Activated CD4-positive, alpha-beta T cell treated with anti-CD3 and anti-CD28 coated beads, Interleukin-2, Interleukin-6, amounts not matched to agents 100 ng/mL and 50 ng/mL, durations not matched to agents 16 hours and 8 hours (primary cell): ENCODE measurements around the gene DMKN.
A peak's percentile ranks its signal among the peaks of the same experiment; 100 is the strongest.

Experiments
- DNase-seq: peaks from one replicate; pipeline ENCODE4 v3.0.0-alpha.2; 2020

DMKN gene

DNA sequence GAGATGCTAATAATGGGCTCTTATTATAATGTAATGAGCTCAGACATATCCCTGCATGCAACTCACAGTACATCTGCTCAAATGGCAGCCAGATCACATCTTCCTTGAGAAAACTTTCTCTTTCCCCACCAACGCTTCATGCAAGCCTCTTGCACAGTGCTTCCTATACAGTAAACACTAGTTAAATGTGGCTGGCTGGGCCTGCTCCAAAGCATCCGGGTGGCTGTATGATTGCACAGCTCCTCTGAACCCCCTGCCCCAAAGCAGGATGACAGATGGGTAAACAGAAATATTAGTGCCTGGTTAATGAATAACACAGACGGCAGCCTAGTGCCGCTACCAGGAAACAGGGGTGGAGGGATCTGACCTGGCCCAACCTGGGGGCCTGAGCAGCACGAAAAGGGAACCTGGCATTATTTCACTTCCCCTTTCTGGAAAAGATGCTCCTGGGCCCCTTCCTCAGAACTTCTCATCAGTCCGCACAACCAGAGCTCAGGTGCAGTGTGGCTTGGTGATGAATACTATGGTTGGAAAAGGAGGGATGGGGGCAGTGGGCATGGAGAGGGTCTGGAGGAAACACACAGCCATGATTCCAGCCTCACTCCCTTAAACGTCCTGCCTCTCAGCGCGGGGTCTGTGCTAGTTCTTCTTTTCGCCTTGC is 54.6 kb downstream of the DMKN start:
- DNase-seq = no peak

DNA sequence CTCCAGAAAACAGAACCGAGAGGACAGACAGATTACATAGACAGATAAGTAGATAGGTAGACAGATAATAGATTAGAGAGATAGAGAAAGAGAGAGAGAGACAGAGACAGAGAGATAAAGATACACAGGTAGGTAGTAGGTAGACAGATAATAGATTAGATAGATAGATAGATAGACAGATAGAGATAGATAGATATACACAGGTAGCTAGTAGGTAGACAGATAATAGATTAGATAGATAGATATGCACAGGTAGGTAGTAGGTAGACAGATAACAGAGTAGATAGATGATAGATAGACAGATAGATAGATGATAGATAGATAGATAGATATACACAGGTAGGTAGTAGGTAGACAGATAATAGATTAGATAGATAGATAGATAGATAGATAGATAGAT is 55.3 kb downstream of the DMKN start:
- DNase-seq = no peak

DNA sequence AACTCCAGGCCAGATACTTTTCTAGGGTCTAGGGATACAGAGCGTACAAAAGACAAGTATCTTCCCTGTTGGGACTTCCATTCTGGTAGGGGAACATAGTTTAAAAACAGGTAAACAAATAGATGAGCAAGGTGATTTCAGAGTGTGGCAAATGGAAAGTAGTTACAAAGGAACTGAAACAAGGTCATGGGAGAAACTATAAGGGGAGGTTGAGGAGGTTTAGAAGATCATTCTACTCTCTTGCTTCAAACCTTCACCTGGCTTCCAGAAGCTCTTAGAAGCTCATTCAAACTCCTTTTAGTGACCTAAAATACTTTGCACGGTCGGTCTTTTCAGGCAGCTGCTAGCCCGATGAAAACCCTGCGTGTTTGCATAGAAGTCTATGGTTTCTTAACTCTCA is 56.3 kb downstream of the DMKN start:
- DNase-seq = no peak

DNA sequence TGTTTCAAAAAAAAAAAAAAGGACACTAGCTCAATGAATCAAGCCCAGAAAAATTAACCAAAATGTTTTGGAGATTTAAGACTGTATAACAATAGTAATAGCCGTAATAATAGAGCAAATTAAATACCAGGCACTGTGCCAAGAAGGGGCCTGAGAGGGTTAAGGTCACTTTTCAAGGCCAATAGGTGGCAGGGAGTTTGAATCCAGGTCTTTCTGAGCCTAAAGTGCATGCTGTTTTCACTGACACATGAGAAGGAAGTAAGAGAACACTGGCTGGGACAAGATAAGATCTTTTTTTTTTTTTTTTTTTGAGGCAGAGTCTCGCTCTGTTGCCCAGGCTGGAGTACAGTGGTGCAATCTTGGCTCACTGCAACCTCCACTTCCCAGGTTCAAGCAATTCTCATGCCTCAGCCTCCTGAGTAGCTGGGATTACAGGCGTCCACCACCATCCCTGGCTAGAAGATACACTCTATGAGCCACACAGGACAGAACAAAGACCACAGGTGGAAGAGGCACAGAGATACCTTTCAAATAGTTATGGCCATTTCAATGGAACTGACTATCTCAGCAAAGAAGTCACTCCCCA is 57.7 kb downstream of the DMKN start:
- no peak for DNase-seq

DNA sequence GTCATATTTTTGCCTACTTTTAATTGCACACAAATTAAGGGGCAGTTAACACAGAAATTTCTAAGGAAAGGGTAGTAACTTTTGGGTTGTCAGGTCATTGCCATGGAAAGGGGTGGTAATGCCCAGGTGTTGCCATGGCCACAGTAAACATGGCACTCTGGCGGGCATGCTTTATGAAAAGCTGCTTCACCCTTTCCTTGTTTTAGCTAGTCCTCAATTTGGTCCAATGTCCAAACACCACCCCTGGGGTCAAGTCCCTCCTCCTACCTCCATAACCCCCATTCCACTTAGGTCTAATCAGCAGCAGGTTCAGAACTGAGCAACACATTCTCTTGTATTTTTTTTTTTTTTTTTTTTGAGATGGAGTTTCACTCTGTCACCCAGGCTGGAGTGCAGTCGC is 58.8 kb downstream of the DMKN start:
- no peak for DNase-seq

DNA sequence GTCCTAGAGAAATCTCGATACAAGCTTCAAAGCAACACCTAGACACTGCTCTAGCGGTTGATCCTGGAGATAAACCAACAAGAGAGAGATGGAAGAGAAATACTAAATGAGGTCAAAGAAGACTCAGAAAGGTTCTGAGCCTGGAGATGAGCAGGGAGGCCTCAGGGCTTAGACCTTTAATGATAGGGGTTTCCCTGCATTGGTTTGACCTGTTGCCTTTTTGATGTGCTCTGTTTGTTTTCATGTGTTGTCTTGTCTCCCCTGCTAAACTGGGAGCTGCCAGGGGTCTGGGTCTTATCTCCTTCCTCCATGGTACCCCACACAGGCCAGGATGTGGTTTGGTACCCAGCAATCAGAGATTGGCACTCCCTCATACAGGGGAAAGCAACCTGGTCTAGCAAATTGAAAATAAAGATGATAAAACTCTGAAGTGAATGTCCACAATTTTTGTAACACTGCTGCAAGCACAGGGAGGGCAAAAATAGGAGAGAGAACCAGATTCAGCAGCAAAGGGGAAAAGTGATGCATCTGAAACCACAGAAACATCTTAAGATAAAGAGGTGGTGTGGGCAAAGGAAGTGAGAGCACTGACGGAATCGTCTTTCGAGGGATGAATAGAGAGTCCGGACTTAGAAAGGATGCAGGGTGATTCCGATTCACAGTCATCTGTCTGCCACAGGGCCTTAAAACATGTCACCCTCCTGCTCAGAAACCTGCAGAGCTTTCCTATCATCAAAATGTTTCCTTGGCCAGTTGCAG is 61.9 kb downstream of the DMKN start:
- peak; percentile 68 for DNase-seq

DNA sequence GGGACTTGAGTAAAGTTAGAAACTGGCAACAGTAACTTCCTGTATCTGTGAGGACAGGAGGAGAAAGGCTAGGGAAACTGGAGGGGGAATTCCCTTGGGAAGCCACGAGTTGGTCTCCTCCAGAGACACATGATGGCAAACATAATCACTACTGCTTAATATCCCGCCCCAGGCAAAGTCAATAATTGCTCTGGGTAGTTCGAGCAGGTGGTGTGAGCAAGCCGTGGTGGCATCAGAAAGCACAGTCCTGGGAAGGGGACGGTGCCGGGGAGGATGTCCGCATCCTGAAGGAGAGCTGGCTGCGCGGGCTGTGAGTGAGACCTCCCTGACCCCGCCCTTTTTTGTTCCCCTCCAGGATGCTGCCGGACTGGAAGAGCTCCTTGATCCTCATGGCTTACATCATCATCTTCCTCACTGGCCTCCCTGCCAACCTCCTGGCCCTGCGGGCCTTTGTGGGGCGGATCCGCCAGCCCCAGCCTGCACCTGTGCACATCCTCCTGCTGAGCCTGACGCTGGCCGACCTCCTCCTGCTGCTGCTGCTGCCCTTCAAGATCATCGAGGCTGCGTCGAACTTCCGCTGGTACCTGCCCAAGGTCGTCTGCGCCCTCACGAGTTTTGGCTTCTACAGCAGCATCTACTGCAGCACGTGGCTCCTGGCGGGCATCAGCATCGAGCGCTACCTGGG is 63.9 kb downstream of the DMKN start:
- no peak for DNase-seq

- no peak for DNase-seq
Observed at GRCh38 chr19:35447606-35448469, 65.6 kb downstream of the DMKN start, which contains the start of gene FFAR2. Gene FFAR2 (plus strand): TSS chr19:35448257. CDS start chr19:35449715, 1,458 bp downstream.
